Adrenal gland (tissue), 5 donors: ENCODE data around the gene SAMD4A.

Experiments used
- POLR2A ChIP-seq, 2 donors: fragments of 450-650 bp; IDR thresholded peaks; one replicate each; pipeline ENCODE4 v1.6.1; 2017; ENCODE audit warnings: antibody characterized with exemption in 2 of 2, mild to moderate bottlenecking in 2 of 2, moderate library complexity in 1 of 2
- TF ChIP-seq, protein P1 (sequence below), 6 experiments: fragments of 450-650 bp in 4 of 6; fragments of 200-600 bp in 2 of 6; sonication (generic) in 1 of 6; IDR thresholded peaks; 1 replicate in 5 of 6; 2 replicates in 1 of 6; pipeline versions ENCODE4 v1.5.1 to v1.8.0; 2016 to 2021; ENCODE audit warnings: antibody characterized with exemption in 6 of 6, mild to moderate bottlenecking in 2 of 6, moderate library complexity in 1 of 6
- donor health status: DM: no; HTN: no; CAD: no.

GRCh38 chr14:54702492-54702891, 135.6 kb downstream of the SAMD4A start:
- TF ChIP-seq, protein P1, sequence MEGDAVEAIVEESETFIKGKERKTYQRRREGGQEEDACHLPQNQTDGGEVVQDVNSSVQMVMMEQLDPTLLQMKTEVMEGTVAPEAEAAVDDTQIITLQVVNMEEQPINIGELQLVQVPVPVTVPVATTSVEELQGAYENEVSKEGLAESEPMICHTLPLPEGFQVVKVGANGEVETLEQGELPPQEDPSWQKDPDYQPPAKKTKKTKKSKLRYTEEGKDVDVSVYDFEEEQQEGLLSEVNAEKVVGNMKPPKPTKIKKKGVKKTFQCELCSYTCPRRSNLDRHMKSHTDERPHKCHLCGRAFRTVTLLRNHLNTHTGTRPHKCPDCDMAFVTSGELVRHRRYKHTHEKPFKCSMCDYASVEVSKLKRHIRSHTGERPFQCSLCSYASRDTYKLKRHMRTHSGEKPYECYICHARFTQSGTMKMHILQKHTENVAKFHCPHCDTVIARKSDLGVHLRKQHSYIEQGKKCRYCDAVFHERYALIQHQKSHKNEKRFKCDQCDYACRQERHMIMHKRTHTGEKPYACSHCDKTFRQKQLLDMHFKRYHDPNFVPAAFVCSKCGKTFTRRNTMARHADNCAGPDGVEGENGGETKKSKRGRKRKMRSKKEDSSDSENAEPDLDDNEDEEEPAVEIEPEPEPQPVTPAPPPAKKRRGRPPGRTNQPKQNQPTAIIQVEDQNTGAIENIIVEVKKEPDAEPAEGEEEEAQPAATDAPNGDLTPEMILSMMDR (IDR thresholded peaks at IDR 0.05): no peak
- no peak for TF ChIP-seq POLR2A (IDR thresholded peaks at IDR 0.05)
